Measurements from ENCODE around the gene BORCS8. TPM values are rescaled to one million over a fixed set of nuclear protein-coding genes. Genes with fewer than 3 reads are reported as not detected.

Gene BORCS8
- polyA plus RNA-seq (2011; rRNA removed) (23.2 and 27.5 TPM in 2 replicates), polyA minus RNA-seq (2011; rRNA and poly(A)+ RNA removed) (11.8 and 16.5 TPM in 2 replicates)

DNA sequence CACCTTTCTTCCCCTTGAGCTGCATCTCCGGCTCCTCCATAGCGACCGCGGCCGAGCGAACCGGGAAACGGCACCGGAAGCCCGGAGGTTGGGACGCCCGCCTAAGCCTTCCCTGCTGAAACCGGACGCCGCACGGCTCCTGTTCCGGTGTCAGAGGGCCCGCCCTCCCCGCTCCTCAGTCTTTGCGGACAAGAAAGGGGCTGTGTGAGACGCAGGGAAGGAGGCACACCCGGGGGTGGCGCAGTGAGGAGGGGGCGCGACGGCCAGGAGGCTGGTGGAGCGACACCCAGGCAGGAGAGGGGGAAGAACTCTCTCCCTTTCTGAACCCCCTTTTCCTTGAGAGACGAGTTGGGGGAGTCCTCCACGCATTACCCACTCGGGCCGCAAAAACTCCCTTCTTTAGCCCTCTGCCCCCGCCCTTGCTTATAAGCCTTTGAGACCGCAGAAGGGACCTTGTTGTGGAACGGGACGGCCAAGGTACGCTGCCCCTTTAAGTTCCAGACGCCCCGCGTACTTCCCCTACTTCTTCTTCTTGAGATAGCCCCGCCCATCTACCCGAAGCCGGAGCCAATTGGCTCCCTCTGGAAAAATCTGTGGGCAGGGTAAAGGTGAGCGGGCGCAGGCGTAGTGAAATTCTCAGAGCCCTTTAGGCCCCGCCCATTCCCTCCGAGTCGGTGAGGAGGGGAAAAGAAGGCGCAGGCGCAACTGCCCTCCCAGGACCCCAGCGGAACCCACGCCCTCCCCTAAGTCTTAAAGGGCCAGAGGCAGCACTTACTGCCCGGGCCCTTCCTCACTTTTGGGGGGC is at the start of gene BORCS8, which contains the start of gene RFXANK:
BORCS8 (minus strand) TSS at position 75 of the 805 bp plus-strand sequence; CDS start at position 40, 35 bp downstream.
RFXANK (plus strand) TSS at position 181 of the 805 bp plus-strand sequence. CDS start 1,689 bp downstream, outside the sequence.
- peaks cover 6% of the 10 kb centered on the region for H3K36me3 ChIP-seq (ENCODE audit: control insufficient read depth, insufficient read depth, low read length)
- DNase-seq (ENCODE audit: low read depth): peak; percentile 96
- H3K4me3 ChIP-seq (ENCODE audit: low read depth, low read length): peak within 1 kb of the TSS; percentile 100
- CTCF ChIA-PET: interaction anchor here (0.9 to 1.5 kb wide), 3 partner anchors 10 to 45 kb away, joined by 3 to 7 read pairs (median 5); partner anchors contain the start of gene NR2C2AP
- POLR2A ChIA-PET: no interaction called here
- no peaks in the 10 kb centered on the region for H3K27me3 ChIP-seq (ENCODE audit: control insufficient read depth, insufficient read depth, low read length)
- TF ChIP-seq, protein P1, sequence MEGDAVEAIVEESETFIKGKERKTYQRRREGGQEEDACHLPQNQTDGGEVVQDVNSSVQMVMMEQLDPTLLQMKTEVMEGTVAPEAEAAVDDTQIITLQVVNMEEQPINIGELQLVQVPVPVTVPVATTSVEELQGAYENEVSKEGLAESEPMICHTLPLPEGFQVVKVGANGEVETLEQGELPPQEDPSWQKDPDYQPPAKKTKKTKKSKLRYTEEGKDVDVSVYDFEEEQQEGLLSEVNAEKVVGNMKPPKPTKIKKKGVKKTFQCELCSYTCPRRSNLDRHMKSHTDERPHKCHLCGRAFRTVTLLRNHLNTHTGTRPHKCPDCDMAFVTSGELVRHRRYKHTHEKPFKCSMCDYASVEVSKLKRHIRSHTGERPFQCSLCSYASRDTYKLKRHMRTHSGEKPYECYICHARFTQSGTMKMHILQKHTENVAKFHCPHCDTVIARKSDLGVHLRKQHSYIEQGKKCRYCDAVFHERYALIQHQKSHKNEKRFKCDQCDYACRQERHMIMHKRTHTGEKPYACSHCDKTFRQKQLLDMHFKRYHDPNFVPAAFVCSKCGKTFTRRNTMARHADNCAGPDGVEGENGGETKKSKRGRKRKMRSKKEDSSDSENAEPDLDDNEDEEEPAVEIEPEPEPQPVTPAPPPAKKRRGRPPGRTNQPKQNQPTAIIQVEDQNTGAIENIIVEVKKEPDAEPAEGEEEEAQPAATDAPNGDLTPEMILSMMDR (IDR thresholded peaks at IDR 0.05; ENCODE audit: insufficient read depth, low read depth, low read length): no peak

- TF ChIP-seq, protein P1 (IDR thresholded peaks at IDR 0.05; ENCODE audit: insufficient read depth, low read depth, low read length): no peak
- ChIA-PET CTCF (no interaction called here), POLR2A (no interaction called here)
Measured at GRCh38 chr19:19240476-19240875, 48.5 kb upstream of the BORCS8 start.

DNA sequence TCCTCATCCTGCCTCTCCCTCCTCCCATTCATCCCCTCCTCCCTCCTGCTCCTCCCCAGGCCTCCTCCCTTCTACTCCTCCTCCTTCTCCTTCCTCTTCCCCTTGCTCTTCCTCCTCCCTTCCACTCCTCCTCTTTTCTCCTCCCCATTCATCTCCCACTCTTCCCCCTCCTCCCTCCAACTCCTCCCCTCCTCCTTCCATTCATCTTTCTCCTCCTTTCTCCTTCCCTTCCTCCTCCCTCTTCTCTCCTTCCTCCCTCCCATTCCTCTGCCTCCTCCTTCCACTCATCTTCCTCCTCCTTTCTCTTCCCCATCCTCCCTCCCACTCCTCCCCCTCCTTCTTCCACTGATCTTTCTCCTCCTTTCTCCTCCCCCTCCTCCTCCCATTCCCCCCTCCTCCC is 47.7 kb upstream of the BORCS8 start:
- Histone ChIP-seq H3K4me3 (ENCODE audit: low read depth, low read length) (no peak overlapping the region), H3K27me3 (ENCODE audit: control insufficient read depth, insufficient read depth, low read length) (no peaks in the 10 kb centered on the region), H3K36me3 (ENCODE audit: control insufficient read depth, insufficient read depth, low read length) (no peaks in the 10 kb centered on the region)
- TF ChIP-seq, protein P1 (IDR thresholded peaks at IDR 0.05; ENCODE audit: insufficient read depth, low read depth, low read length): no peak
- ChIA-PET POLR2A (no interaction called here), CTCF (no interaction called here)
- no peak for DNase-seq (ENCODE audit: low read depth)

More at GRCh38 chr19:19240476-19240875, 48.5 kb upstream of the BORCS8 start:
- H3K27me3 ChIP-seq (ENCODE audit: control insufficient read depth, insufficient read depth, low read length): no peaks in the 10 kb centered on the region
- H3K4me3 ChIP-seq (ENCODE audit: low read depth, low read length): no peak overlapping the region
- no peak for DNase-seq (ENCODE audit: low read depth)
- H3K36me3 ChIP-seq (ENCODE audit: control insufficient read depth, insufficient read depth, low read length): no peaks in the 10 kb centered on the region

DNA sequence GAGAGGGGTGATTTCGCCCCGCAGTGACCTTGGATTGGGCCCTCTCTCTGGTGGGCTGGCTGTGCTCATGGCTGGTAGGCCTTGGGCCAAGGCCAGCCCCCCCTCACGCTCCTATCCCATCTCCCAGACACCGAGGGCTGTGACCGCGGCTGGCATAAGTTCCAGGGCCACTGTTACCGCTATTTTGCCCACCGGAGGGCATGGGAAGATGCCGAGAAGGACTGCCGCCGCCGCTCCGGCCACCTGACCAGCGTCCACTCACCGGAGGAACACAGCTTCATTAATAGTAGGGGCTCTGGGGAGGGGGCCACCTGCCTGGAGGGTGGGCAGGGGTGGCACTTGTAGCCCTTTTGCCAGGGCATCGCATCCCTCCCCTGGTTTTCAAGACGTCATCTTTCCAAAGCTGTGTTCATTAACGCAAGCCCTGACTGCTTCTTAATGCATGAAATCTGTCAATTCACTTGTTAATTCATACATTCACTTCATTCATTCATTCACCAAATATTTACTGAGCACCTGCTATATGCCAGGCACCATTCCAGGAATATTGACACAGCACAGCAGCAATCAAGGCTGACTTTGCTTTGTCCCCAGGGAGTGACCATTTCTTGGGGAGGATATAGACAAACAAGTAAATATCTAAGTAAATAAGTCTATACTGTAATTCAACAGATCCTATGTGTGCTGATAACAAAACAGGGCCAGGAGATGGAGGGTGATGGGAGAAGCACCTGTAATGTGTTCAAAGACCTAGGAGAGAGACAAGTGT is 46.4 kb upstream of the BORCS8 start:
- ChIA-PET POLR2A (no interaction called here), CTCF (no interaction called here)
- TF ChIP-seq, protein P1 (IDR thresholded peaks at IDR 0.05; ENCODE audit: insufficient read depth, low read depth, low read length): no peak
- Histone ChIP-seq H3K27me3 (ENCODE audit: control insufficient read depth, insufficient read depth, low read length) (no peaks in the 10 kb centered on the region), H3K4me3 (ENCODE audit: low read depth, low read length) (no peak overlapping the region), H3K36me3 (ENCODE audit: control insufficient read depth, insufficient read depth, low read length) (no peaks in the 10 kb centered on the region)
- no peak for DNase-seq (ENCODE audit: low read depth)

DNA sequence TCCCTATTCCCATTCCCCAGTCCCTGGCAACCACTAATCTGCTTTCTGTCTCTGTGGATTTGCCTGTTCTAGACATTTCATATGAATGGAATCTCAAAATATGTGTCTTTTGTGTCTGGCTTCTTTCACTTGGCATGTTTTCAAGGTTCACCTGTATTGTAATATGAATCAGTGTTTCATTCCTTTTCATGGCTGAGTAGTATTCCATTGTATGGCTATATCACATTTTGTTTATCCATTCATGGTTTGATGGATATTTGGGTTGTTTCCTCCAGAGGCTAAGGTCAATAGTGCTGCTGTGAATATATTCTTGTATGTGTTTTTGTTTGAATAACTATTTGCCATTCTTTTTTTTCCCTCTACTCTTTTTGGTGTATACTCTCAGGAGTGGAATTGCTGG is 44.2 kb upstream of the BORCS8 start:
- H3K27me3 ChIP-seq (ENCODE audit: control insufficient read depth, insufficient read depth, low read length): no peaks in the 10 kb centered on the region
- TF ChIP-seq, protein P1 (IDR thresholded peaks at IDR 0.05; ENCODE audit: insufficient read depth, low read depth, low read length): no peak
- H3K4me3 ChIP-seq (ENCODE audit: low read depth, low read length): no peak overlapping the region
- CTCF ChIA-PET: interaction anchor here (0.6 kb wide), 1 partner anchor 24 kb away, joined by 3 read pairs; the partner anchor contains the start of gene NCAN
- no peak for DNase-seq (ENCODE audit: low read depth)
- H3K36me3 ChIP-seq (ENCODE audit: control insufficient read depth, insufficient read depth, low read length): no peaks in the 10 kb centered on the region
- POLR2A ChIA-PET: no interaction called here
